ENCODE data around the gene MTMR12.

- no peak for TF ChIP-seq CTCF (CRISPR knock-in tag; IDR thresholded peaks at IDR 0.05)
- TF ChIP-seq ASH2L (IDR thresholded peaks at IDR 0.05; ENCODE audit: insufficient read length, low read depth, low read length), result no peak
- TF ChIP-seq RORA (CRISPR knock-in tag; IDR thresholded peaks at IDR 0.05), result no peak
- TF ChIP-seq ZFP36 (IDR thresholded peaks at IDR 0.05; ENCODE audit: borderline replicate concordance, low read depth, low read length, partially characterized antibody), result no peak
- TF ChIP-seq KLF16 (CRISPR knock-in tag; IDR thresholded peaks at IDR 0.05), result no peak
- TF ChIP-seq ZNF777 (CRISPR knock-in tag; IDR thresholded peaks at IDR 0.05), result no peak
- no peak for TF ChIP-seq CBX2 (IDR thresholded peaks at IDR 0.05; ENCODE audit: low read depth, low read length)
- TF ChIP-seq CBX2 (CRISPR knock-in tag; IDR thresholded peaks at IDR 0.05; ENCODE audit: low read depth), result no peak
- TF ChIP-seq ZNF503 (CRISPR knock-in tag; IDR thresholded peaks at IDR 0.05), result no peak
- no peak for TF ChIP-seq HNRNPH1 (optimal IDR thresholded peaks at IDR 0.05; ENCODE audit: low read depth, low read length)
- no peak for TF ChIP-seq MAX (IDR thresholded peaks at IDR 0.05)
- no peak for TF ChIP-seq ZNF709 (CRISPR knock-in tag; IDR thresholded peaks at IDR 0.05)
- TF ChIP-seq SIN3A (IDR thresholded peaks at IDR 0.05; ENCODE audit: borderline replicate concordance, low read depth, low read length), result no peak
- TF ChIP-seq NCOA1 (CRISPR knock-in tag; IDR thresholded peaks at IDR 0.05), result no peak
Observed at GRCh38 chr5:32254881-32255539, 57.7 kb downstream of the MTMR12 start.

Measured in HepG2 (cell line).